SK-N-SH treated with all-trans-retinoic acid at 6 μM for 48 hours (cell line): Measurements from ENCODE around the gene APPL1.

Experiments
- ISL1 ChIP-seq: fragments of 250-450 bp; sonication (Bioruptor Pico); IDR thresholded peaks from 2 replicates; pipeline ENCODE4 v2.1.2; 2022; ENCODE audit warnings: mild to moderate bottlenecking, moderate library complexity
- OSR1 ChIP-seq: fragments of 250-450 bp; sonication (Bioruptor Pico); IDR thresholded peaks from 2 replicates; pipeline ENCODE4 v1.8.0; 2022; ENCODE audit warnings: moderate library complexity, mild to moderate bottlenecking, inconsistent platforms
- ZFP3 ChIP-seq: fragments of 250-450 bp; sonication (Bioruptor Pico); IDR thresholded peaks from 2 replicates; pipeline ENCODE4 v1.5.0; 2020; ENCODE audit warnings: mild to moderate bottlenecking, moderate library complexity
- ZNF70 ChIP-seq: fragments of 450-650 bp; formaldehyde crosslinking; IDR thresholded peaks from 2 replicates; pipeline ENCODE4 v1.5.0; 2020; ENCODE audit warnings: mild to moderate bottlenecking, moderate library complexity
- TF ChIP-seq, protein P1 (sequence below): fragments of 250-450 bp; sonication (Bioruptor Pico); IDR thresholded peaks from 2 replicates; pipeline ENCODE4 v1.5.0; 2020; ENCODE audit warnings: mild to moderate bottlenecking, moderate library complexity
- TF ChIP-seq, protein P2 (sequence below): fragments of 250-450 bp; sonication (Bioruptor Pico); IDR thresholded peaks from 2 replicates; pipeline ENCODE4 v1.8.0; 2020; ENCODE audit warnings: mild to moderate bottlenecking, moderate library complexity, borderline replicate concordance

DNA sequence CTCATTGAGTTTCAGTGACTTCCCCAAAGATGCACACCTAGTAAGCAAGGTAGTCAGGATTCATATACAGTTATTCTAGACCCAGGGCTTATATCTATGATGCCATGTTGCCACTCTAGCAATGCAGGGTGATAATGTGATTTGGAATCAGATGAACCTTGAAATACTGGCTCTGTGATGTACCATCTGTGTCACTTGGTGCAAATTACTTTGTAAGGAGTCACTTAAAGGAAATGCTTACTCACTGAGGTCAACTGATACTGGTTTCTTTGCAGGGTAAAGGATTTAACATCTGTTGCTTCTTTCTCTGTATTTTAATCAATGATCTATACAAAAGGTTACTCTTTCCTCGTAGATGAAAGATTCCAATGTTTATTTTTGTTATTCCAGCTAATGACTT is 54.2 kb downstream of the APPL1 start:
- TF ChIP-seq, protein P1, sequence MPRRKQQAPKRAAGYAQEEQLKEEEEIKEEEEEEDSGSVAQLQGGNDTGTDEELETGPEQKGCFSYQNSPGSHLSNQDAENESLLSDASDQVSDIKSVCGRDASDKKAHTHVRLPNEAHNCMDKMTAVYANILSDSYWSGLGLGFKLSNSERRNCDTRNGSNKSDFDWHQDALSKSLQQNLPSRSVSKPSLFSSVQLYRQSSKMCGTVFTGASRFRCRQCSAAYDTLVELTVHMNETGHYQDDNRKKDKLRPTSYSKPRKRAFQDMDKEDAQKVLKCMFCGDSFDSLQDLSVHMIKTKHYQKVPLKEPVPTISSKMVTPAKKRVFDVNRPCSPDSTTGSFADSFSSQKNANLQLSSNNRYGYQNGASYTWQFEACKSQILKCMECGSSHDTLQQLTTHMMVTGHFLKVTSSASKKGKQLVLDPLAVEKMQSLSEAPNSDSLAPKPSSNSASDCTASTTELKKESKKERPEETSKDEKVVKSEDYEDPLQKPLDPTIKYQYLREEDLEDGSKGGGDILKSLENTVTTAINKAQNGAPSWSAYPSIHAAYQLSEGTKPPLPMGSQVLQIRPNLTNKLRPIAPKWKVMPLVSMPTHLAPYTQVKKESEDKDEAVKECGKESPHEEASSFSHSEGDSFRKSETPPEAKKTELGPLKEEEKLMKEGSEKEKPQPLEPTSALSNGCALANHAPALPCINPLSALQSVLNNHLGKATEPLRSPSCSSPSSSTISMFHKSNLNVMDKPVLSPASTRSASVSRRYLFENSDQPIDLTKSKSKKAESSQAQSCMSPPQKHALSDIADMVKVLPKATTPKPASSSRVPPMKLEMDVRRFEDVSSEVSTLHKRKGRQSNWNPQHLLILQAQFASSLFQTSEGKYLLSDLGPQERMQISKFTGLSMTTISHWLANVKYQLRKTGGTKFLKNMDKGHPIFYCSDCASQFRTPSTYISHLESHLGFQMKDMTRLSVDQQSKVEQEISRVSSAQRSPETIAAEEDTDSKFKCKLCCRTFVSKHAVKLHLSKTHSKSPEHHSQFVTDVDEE (CRISPR knock-in tag): no peak
- TF ChIP-seq ZNF70 (no peak), ZFP3 (CRISPR knock-in tag) (no peak), ISL1 (CRISPR knock-in tag) (no peak), OSR1 (no peak)
- TF ChIP-seq, protein P2, sequence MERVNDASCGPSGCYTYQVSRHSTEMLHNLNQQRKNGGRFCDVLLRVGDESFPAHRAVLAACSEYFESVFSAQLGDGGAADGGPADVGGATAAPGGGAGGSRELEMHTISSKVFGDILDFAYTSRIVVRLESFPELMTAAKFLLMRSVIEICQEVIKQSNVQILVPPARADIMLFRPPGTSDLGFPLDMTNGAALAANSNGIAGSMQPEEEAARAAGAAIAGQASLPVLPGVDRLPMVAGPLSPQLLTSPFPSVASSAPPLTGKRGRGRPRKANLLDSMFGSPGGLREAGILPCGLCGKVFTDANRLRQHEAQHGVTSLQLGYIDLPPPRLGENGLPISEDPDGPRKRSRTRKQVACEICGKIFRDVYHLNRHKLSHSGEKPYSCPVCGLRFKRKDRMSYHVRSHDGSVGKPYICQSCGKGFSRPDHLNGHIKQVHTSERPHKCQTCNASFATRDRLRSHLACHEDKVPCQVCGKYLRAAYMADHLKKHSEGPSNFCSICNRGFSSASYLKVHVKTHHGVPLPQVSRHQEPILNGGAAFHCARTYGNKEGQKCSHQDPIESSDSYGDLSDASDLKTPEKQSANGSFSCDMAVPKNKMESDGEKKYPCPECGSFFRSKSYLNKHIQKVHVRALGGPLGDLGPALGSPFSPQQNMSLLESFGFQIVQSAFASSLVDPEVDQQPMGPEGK: no peak
